DND-41 (cell line): Measurements from ENCODE around the gene COX14.

ENCODE experiments used
- ATAC-seq: fragments of 200-7000 bp; cut with Tn5 transposase; 3 replicates; pipeline ENCODE4 v1.9.1; 2021; ENCODE audit warnings: low read depth; ENCODE audit not compliant: insufficient read depth
- DNase-seq: peaks from one replicate; pipeline ENCODE4 v3.0.0-alpha.2; 2020
- H2AFZ ChIP-seq: 2 replicates; pipeline ENCODE4 v1.6.0; 2012; ENCODE audit warnings: low read depth, low read length
- H3K27ac ChIP-seq: 2 replicates; pipeline ENCODE4 v1.5.1; 2012; ENCODE audit warnings: low read length, inconsistent platforms
- H3K27me3 ChIP-seq: fragments of 200-600 bp; sonication (generic); 2 replicates; pipeline ENCODE4 v1.6.0; 2012; ENCODE audit warnings: low read length, mild to moderate bottlenecking, inconsistent platforms; ENCODE audit not compliant: insufficient read depth, poor library complexity
- H3K36me3 ChIP-seq: 2 replicates; pipeline ENCODE4 v1.5.1; 2012; ENCODE audit warnings: low read length, inconsistent platforms; ENCODE audit not compliant: insufficient read depth
- H3K4me1 ChIP-seq: 2 replicates; pipeline ENCODE4 v1.5.1; 2012; ENCODE audit warnings: mild to moderate bottlenecking, low read length; ENCODE audit not compliant: insufficient read depth
- H3K4me2 ChIP-seq: 2 replicates; pipeline ENCODE4 v1.6.0; 2012; ENCODE audit warnings: mild to moderate bottlenecking, moderate library complexity, low read length, inconsistent platforms; ENCODE audit not compliant: insufficient read depth
- H3K4me3 ChIP-seq, 2 experiments: fragments of 200-600 bp in 1 of 2; shearing (Covaris generic) in 1 of 2; 2 replicates each; pipeline ENCODE4 v1.5.1; 2012 to 2016; ENCODE audit warnings: inconsistent platforms in 2 of 2, low read length in 2 of 2, mild to moderate bottlenecking in 2 of 2, low read depth in 1 of 2, moderate library complexity in 1 of 2
- H3K79me2 ChIP-seq: 2 replicates; pipeline ENCODE4 v1.6.0; 2012; ENCODE audit warnings: low read length, inconsistent platforms; ENCODE audit not compliant: insufficient read depth
- H3K9ac ChIP-seq: 2 replicates; pipeline ENCODE4 v1.6.0; 2012; ENCODE audit warnings: low read depth, mild to moderate bottlenecking, inconsistent platforms, low read length, moderate library complexity
- H3K9me3 ChIP-seq: 2 replicates; pipeline ENCODE4 v1.5.1; 2012; ENCODE audit warnings: low read length, moderate library complexity, mild to moderate bottlenecking, inconsistent platforms; ENCODE audit not compliant: insufficient read depth, severe bottlenecking
- H4K20me1 ChIP-seq: 2 replicates; pipeline ENCODE4 v1.6.0; 2012; ENCODE audit warnings: low read length; ENCODE audit not compliant: insufficient read depth
- EZH2 ChIP-seq: IDR thresholded peaks from 3 replicates; pipeline ENCODE4 v1.6.1; 2012; ENCODE audit warnings: borderline replicate concordance, low read depth, mild to moderate bottlenecking, moderate library complexity, low read length, inconsistent platforms; ENCODE audit not compliant: severe bottlenecking
- TF ChIP-seq, protein P1 (sequence below): IDR thresholded peaks from 2 replicates; pipeline ENCODE4 v1.5.1; 2012; ENCODE audit warnings: borderline replicate concordance, low read length, moderate library complexity, mild to moderate bottlenecking; ENCODE audit not compliant: poor library complexity, severe bottlenecking; ENCODE audit errors: extremely low read depth

The COX14 gene

DNA sequence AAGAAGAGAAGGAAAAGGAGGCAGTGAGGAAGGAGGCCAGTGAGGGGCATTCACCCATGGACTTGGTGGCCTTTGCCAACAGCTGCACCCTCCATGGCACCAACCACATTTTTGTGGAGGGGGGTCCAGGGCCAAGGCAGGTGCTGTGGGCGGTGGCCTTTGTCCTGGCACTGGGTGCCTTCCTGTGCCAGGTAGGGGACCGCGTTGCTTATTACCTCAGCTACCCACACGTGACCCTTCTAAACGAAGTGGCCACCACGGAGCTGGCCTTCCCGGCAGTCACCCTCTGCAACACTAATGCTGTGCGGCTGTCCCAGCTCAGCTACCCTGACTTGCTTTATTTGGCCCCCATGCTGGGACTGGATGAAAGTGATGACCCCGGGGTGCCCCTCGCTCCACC lies 38.3 kb upstream of the COX14 start:
- no peaks in the 10 kb centered on the region for H3K27me3 ChIP-seq
- H3K4me1 ChIP-seq, result peaks cover 19% of the 10 kb centered on the region
- no peak overlapping the region for H3K4me3 ChIP-seq
- ATAC-seq (no peak), DNase-seq (no peak)
- no peak for TF ChIP-seq EZH2
- TF ChIP-seq, protein P1, sequence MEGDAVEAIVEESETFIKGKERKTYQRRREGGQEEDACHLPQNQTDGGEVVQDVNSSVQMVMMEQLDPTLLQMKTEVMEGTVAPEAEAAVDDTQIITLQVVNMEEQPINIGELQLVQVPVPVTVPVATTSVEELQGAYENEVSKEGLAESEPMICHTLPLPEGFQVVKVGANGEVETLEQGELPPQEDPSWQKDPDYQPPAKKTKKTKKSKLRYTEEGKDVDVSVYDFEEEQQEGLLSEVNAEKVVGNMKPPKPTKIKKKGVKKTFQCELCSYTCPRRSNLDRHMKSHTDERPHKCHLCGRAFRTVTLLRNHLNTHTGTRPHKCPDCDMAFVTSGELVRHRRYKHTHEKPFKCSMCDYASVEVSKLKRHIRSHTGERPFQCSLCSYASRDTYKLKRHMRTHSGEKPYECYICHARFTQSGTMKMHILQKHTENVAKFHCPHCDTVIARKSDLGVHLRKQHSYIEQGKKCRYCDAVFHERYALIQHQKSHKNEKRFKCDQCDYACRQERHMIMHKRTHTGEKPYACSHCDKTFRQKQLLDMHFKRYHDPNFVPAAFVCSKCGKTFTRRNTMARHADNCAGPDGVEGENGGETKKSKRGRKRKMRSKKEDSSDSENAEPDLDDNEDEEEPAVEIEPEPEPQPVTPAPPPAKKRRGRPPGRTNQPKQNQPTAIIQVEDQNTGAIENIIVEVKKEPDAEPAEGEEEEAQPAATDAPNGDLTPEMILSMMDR, result no peak
- no peak overlapping the region for H3K9ac ChIP-seq
- no peak overlapping the region for H2AFZ ChIP-seq
- H3K36me3 ChIP-seq, result no peaks in the 10 kb centered on the region
- H3K9me3 ChIP-seq, result no peaks in the 10 kb centered on the region
- no peaks in the 10 kb centered on the region for H3K79me2 ChIP-seq
- H3K27ac ChIP-seq, result no peak overlapping the region
- no peaks in the 10 kb centered on the region for H4K20me1 ChIP-seq
- no peak overlapping the region for H3K4me2 ChIP-seq

GRCh38 chr12:50074936-50075807 lies 36.9 kb upstream of the COX14 start:
- H3K36me3 ChIP-seq, result no peaks in the 10 kb centered on the region
- H3K27ac ChIP-seq, result no peak overlapping the region
- DNase-seq, result peak; percentile 81
- peak overlapping the region; percentile 52 for H3K4me2 ChIP-seq
- no peak for TF ChIP-seq EZH2
- TF ChIP-seq, protein P1, result peak; percentile 97
- no peaks in the 10 kb centered on the region for H3K27me3 ChIP-seq
- H3K79me2 ChIP-seq, result no peaks in the 10 kb centered on the region
- peak; percentile 91 for ATAC-seq
- 0 out of 2 replicates have a peak overlapping the region, but pooled peaks have one; percentile 25 for H3K9ac ChIP-seq
- no peaks in the 10 kb centered on the region for H4K20me1 ChIP-seq
- no peak overlapping the region for H3K4me3 ChIP-seq
- peak overlapping the region; percentile 77 for H2AFZ ChIP-seq
- H3K4me1 ChIP-seq, result peaks cover 16% of the 10 kb centered on the region
- H3K9me3 ChIP-seq, result no peaks in the 10 kb centered on the region

DNA sequence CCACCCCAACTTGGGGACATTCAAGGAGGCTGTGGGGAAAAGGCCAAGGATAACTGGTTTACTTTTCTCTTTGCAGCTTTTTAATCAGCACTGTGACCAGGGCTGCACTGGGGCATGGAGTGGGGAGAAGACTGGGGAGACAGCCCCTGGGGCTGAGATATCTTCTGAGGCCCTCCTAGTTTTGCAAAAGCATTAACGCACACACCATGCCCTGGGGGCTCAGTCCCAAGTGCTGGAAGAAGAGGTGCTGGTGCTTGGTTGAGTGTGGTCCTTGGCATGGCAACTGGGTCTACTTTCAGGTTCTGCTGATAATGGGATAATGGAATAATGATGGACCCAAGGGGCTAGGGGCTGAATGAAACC lies 36.2 kb upstream of the COX14 start:
- Histone ChIP-seq H3K9ac (no peak overlapping the region), H3K79me2 (no peaks in the 10 kb centered on the region), H4K20me1 (no peaks in the 10 kb centered on the region), H3K4me1 (peaks cover 10% of the 10 kb centered on the region), H3K9me3 (no peaks in the 10 kb centered on the region), H3K27ac (no peak overlapping the region), H3K4me3 (no peak overlapping the region), H3K4me2 (no peak overlapping the region), H3K36me3 (no peaks in the 10 kb centered on the region), H2AFZ (peak overlapping the region; percentile 77; the same call in 1 of the 2 replicates), H3K27me3 (no peaks in the 10 kb centered on the region)
- no peak for DNase-seq
- TF ChIP-seq, protein P1, result no peak
- no peak for TF ChIP-seq EZH2
- no peak for ATAC-seq
